NT2/D1 (cell line): ENCODE measurements around the gene SAMD8.

Experiments
- SUZ12 ChIP-seq: IDR thresholded peaks from 2 replicates; pipeline ENCODE4 v1.6.1; 2011; ENCODE audit not compliant: insufficient read length, insufficient read depth; ENCODE audit errors: extremely low read depth
- YY1 ChIP-seq: IDR thresholded peaks from 2 replicates; pipeline ENCODE4 v1.6.1; 2011; ENCODE audit not compliant: insufficient read length, insufficient read depth

DNA sequence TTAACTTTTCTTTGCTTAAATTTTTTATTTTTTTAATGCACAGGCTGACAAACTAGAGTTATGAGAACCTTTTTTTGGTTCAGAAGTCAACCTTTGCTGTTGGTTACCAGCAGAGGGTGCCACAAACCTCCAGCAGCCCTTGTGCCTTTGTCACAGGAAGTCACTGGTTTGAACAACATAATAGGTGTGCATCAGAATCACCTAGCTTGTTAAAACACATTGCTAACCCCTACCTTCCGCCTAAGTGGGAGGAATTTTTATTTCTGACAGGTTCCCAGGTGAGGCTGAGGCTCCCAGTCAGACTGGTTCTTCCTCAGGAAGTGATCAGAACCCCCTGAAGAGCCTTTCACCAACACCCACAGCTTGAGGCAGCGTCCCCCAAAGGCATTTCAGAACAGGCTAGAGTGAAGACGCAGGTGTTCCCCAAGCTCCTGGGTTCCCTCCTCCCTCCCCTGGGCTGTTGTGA lies 76.5 kb downstream of the SAMD8 start:
- TF ChIP-seq SUZ12: no peak
- TF ChIP-seq YY1: no peak
